GM12865 (cell line): ENCODE data around the gene ZNF609.

Experiments used
- DNase-seq: peaks from one replicate; pipeline ENCODE4 v3.0.0; 2010; ENCODE audit warnings: low read depth
- H3K4me3 ChIP-seq: 2 replicates; pipeline ENCODE4 v1.5.1; 2011; ENCODE audit warnings: mild to moderate bottlenecking, low read depth, low read length, control low read depth
- CTCF ChIP-seq: IDR thresholded peaks from 2 replicates; pipeline ENCODE4 v1.5.1; 2011; ENCODE audit warnings: low read length, control low read depth, low read depth, inconsistent platforms; ENCODE audit not compliant: insufficient read depth; ENCODE audit errors: missing control alignments

ZNF609 gene

GRCh38 chr15:64667736-64668161, 207.4 kb downstream of the ZNF609 start:
- no peak for DNase-seq
- no peak for TF ChIP-seq CTCF
- no peak overlapping the region for H3K4me3 ChIP-seq

GRCh38 chr15:64673866-64674265, 213.5 kb downstream of the ZNF609 start:
- H3K4me3 ChIP-seq = no peak overlapping the region
- no peak for DNase-seq
- TF ChIP-seq CTCF = no peak

GRCh38 chr15:64678126-64678819, 217.9 kb downstream of the ZNF609 start:
- no peak for DNase-seq
- no peak for TF ChIP-seq CTCF
- H3K4me3 ChIP-seq = no peak overlapping the region

- no peak for TF ChIP-seq CTCF
- DNase-seq = no peak
- no peak overlapping the region for H3K4me3 ChIP-seq
Measured at GRCh38 chr15:64680097-64680496, 219.7 kb downstream of the ZNF609 start.

GRCh38 chr15:64681424-64682024, 221.1 kb downstream of the ZNF609 start:
- no peak overlapping the region for H3K4me3 ChIP-seq
- peak; percentile 39 for DNase-seq
- TF ChIP-seq CTCF = peak; percentile 21

GRCh38 chr15:64682255-64682654, 221.9 kb downstream of the ZNF609 start:
- no peak for DNase-seq
- H3K4me3 ChIP-seq = no peak overlapping the region
- no peak for TF ChIP-seq CTCF

- no peak for DNase-seq
- no peak for TF ChIP-seq CTCF
- H3K4me3 ChIP-seq = no peak overlapping the region
Measured at GRCh38 chr15:64683378-64683777, 223.0 kb downstream of the ZNF609 start.
